PC-3 (cell line): ENCODE data around the gene CDK14. TPM values are rescaled to one million over a fixed set of nuclear protein-coding genes. Genes with fewer than 3 reads are reported as not detected.

Experiments used
- ATAC-seq: fragments of 200-7000 bp; cut with Tn5 transposase; 2 replicates; pipeline ENCODE4 v1.9.1; 2020; ENCODE audit warnings: mild to moderate bottlenecking, moderate library complexity
- BruUV-seq: library from RNA; stranded (reverse); fragments of 400-500 nt; replicated peaks from 2 replicates; lab custom pipeline; 2021; lab: Mats Ljungman, UMichigan
- CTCF ChIA-PET: fragments of 300-600 bp; sonication (Branson Sonifier 250); formaldehyde crosslinking; loops from one replicate; lab custom pipeline; 2022; ENCODE audit warnings: antibody characterized with exemption; lab: Charles Lee
- POLR2A ChIA-PET: fragments of 300-600 bp; sonication (Branson Sonifier 250); formaldehyde crosslinking; loops from one replicate; lab custom pipeline; 2022; ENCODE audit warnings: antibody characterized with exemption; ENCODE audit not compliant: unreplicated experiment; lab: Charles Lee
- DNase-seq: peaks from one replicate; pipeline ENCODE4 v3.0.0-alpha.2; 2015
- H2AFZ ChIP-seq: fragments of 300-600 bp; sonication (generic); 2 replicates; pipeline ENCODE4 v1.6.0; 2016; ENCODE audit warnings: antibody characterized with exemption, low read length
- H3F3A ChIP-seq: fragments of 300-600 bp; sonication (generic); one replicate; pipeline ENCODE4 v1.6.0; 2017; ENCODE audit warnings: antibody characterized with exemption, low read length, control low read depth, mild to moderate bottlenecking; ENCODE audit not compliant: unreplicated experiment
- H3K27ac ChIP-seq: fragments of 300-600 bp; sonication (generic); 2 replicates; pipeline ENCODE4 v1.5.1; 2016; ENCODE audit warnings: mild to moderate bottlenecking, low read length
- H3K27me3 ChIP-seq: fragments of 300-600 bp; sonication (generic); 2 replicates; pipeline ENCODE4 v1.6.1; 2016; ENCODE audit warnings: low read length, mixed read lengths
- H3K36me3 ChIP-seq: fragments of 300-600 bp; sonication (generic); 2 replicates; pipeline ENCODE4 v1.6.1; 2016; ENCODE audit warnings: low read depth, mixed run types, low read length, mixed read lengths
- H3K4me1 ChIP-seq: fragments of 300-600 bp; sonication (generic); 2 replicates; pipeline ENCODE4 v1.5.1; 2016; ENCODE audit warnings: low read length; ENCODE audit not compliant: insufficient read depth
- H3K4me2 ChIP-seq: fragments of 300-600 bp; sonication (generic); 2 replicates; pipeline ENCODE4 v1.6.0; 2016; ENCODE audit warnings: low read length
- H3K4me3 ChIP-seq: fragments of 300-600 bp; sonication (generic); 2 replicates; pipeline ENCODE4 v1.5.1; 2016; ENCODE audit warnings: mild to moderate bottlenecking, low read length, mixed read lengths
- H3K79me2 ChIP-seq: fragments of 300-600 bp; sonication (generic); 2 replicates; pipeline ENCODE4 v1.6.1; 2017; ENCODE audit warnings: low read length, mixed read lengths
- H3K9ac ChIP-seq: fragments of 300-600 bp; sonication (generic); 2 replicates; pipeline ENCODE4 v1.6.0; 2016; ENCODE audit warnings: mild to moderate bottlenecking, low read length
- H3K9me2 ChIP-seq: fragments of 300-600 bp; sonication (generic); replicated peaks from 2 replicates; pipeline ENCODE4 v1.6.1; 2016; ENCODE audit warnings: mixed run types, low read length, mixed read lengths
- H3K9me3 ChIP-seq: fragments of 300-600 bp; sonication (generic); 2 replicates; pipeline ENCODE4 v1.6.1; 2016; ENCODE audit warnings: low read length, mixed read lengths
- H4K20me1 ChIP-seq: fragments of 300-600 bp; sonication (generic); 2 replicates; pipeline ENCODE4 v1.6.1; 2016; ENCODE audit warnings: low read length, mixed read lengths
- CTCF ChIP-seq: fragments of 300-600 bp; sonication (generic); conservative IDR thresholded peaks from 2 replicates; pipeline ENCODE4 v1.5.1; 2017; ENCODE audit warnings: antibody characterized with exemption, low read depth, mild to moderate bottlenecking, low read length
- EZH2 ChIP-seq: fragments of 300-600 bp; sonication (generic); IDR thresholded peaks from one replicate; pipeline ENCODE4 v1.6.1; 2017; ENCODE audit warnings: antibody characterized with exemption, mild to moderate bottlenecking, low read length; ENCODE audit not compliant: unreplicated experiment
- EZH2phosphoT487 ChIP-seq: fragments of 300-600 bp; sonication (generic); IDR thresholded peaks from 2 replicates; pipeline ENCODE4 v1.6.1; 2018; ENCODE audit warnings: mild to moderate bottlenecking, antibody characterized with exemption, low read length, borderline replicate concordance
- intact Hi-C: fragments of 100-400 bp; cut with micrococcal nuclease; formaldehyde crosslinking; loops from 2 replicates; pipeline ENCODE4 v1.9.0; 2023
- total RNA-seq: library from RNA; depleted of rRNA; stranded (reverse); fragments of >200 nt; gene quantifications from 2 replicates; pipeline ENCODE4 v1.2.3, GENCODE V29; 2014

CDK14 gene
- total RNA-seq, 1 experiment from 2014 or later, result 8.2 TPM

GRCh38 chr7:90599038-90599437 is 2.9 kb downstream of the CDK14 start:
- BruUV-seq, result no TSS peak
- Histone ChIP-seq H4K20me1 (no peaks in the 10 kb centered on the region), H3F3A (no peaks in the 10 kb centered on the region), H3K4me1 (peaks cover 18% of the 10 kb centered on the region), H3K36me3 (no peaks in the 10 kb centered on the region), H3K79me2 (peaks cover 47% of the 10 kb centered on the region), H3K9ac (no peak overlapping the region), H3K4me3 (no peak overlapping the region), H3K4me2 (0 out of 2 replicates have a peak overlapping the region, but pooled peaks have one; percentile 10), H3K27me3 (no peaks in the 10 kb centered on the region), H3K27ac (no peak overlapping the region), H2AFZ (no peak overlapping the region), H3K9me3 (no peaks in the 10 kb centered on the region), H3K9me2 (no peaks in the 10 kb centered on the region)
- POLR2A ChIA-PET, result interaction anchor here (0.6 kb wide), 1 partner anchor 216 kb away, joined by 20 read pairs; no protein-coding TSS in a partner anchor
- ATAC-seq (no peak), DNase-seq (no peak)
- TF ChIP-seq EZH2phosphoT487, result no peak
- TF ChIP-seq CTCF, result no peak
- no peak for TF ChIP-seq EZH2
- CTCF ChIA-PET, result no interaction called here
- intact Hi-C loops, result loop anchor here (5.0 to 10.0 kb wide), 2 partner anchors 47 to 144 kb away; no protein-coding TSS in a partner anchor

GRCh38 chr7:90599892-90600555 is 3.9 kb downstream of the CDK14 start:
- Histone ChIP-seq H3K36me3 (no peaks in the 10 kb centered on the region), H3K9me3 (no peaks in the 10 kb centered on the region), H3K79me2 (peaks cover 47% of the 10 kb centered on the region), H3F3A (no peaks in the 10 kb centered on the region), H4K20me1 (no peaks in the 10 kb centered on the region), H3K4me3 (no peak overlapping the region), H2AFZ (no peak overlapping the region), H3K4me1 (peaks cover 10% of the 10 kb centered on the region; the same call in 1 of the 2 replicates), H3K4me2 (no peak overlapping the region), H3K27me3 (no peaks in the 10 kb centered on the region), H3K9ac (no peak overlapping the region), H3K27ac (no peak overlapping the region), H3K9me2 (no peaks in the 10 kb centered on the region)
- ChIA-PET CTCF (no interaction called here), POLR2A (no interaction called here)
- ATAC-seq (no peak), DNase-seq (no peak)
- intact Hi-C loops, result loop anchor here (5.0 to 10.0 kb wide), 2 partner anchors 48 to 145 kb away; no protein-coding TSS in a partner anchor
- TF ChIP-seq CTCF, result no peak
- BruUV-seq, result no TSS peak

GRCh38 chr7:90602303-90602702 is 6.2 kb downstream of the CDK14 start:
- TF ChIP-seq CTCF (no peak), EZH2phosphoT487 (no peak), EZH2 (no peak)
- Histone ChIP-seq H3K4me2 (no peak overlapping the region), H3K9me3 (no peaks in the 10 kb centered on the region), H3K9ac (no peak overlapping the region), H3K79me2 (peaks cover 41% of the 10 kb centered on the region), H2AFZ (no peak overlapping the region), H3K27ac (no peak overlapping the region), H3F3A (no peaks in the 10 kb centered on the region), H4K20me1 (no peaks in the 10 kb centered on the region), H3K27me3 (no peaks in the 10 kb centered on the region), H3K36me3 (no peaks in the 10 kb centered on the region), H3K9me2 (no peaks in the 10 kb centered on the region), H3K4me3 (no peak overlapping the region), H3K4me1 (peaks cover 12% of the 10 kb centered on the region)
- intact Hi-C loops, result no loop called here
- POLR2A ChIA-PET, result interaction anchor here (0.7 kb wide), 1 partner anchor 169 kb away, joined by 3 read pairs; no protein-coding TSS in a partner anchor
- BruUV-seq, result no TSS peak
- no peak for ATAC-seq
- DNase-seq, result no peak
- CTCF ChIA-PET, result no interaction called here
